ENCODE results near the gene CISD1. TPM values are rescaled to one million over a fixed set of nuclear protein-coding genes. Genes with fewer than 3 reads are reported as not detected.

Gene CISD1
- total RNA-seq, 2 donors from 2014 or later: 133 to 135 TPM

DNA sequence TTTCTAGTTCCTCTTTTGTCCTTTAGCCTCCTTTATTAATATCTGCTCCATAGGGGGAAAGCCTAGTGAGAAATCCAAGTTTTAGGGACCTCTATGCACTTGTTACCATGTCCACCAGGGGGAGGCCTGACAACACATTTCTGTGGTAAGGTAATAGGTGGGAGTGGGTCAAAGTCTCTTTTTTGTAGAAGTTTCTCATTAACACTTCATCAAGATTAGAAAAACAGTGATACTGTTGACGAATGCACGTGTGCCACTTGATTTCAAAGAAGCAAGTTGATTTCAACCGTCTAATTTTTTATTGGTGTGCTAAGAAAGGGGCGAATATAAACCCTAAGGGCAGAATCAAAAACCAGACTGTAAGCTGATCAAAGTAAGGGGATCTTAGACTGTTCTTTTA, 30.6 kb downstream of the CISD1 start:
- ATAC-seq: peak; percentile 57 to 78
- intact Hi-C loops (cut with DNase I): no loop called here
- peak; percentile 37 for DNase-seq

DNA sequence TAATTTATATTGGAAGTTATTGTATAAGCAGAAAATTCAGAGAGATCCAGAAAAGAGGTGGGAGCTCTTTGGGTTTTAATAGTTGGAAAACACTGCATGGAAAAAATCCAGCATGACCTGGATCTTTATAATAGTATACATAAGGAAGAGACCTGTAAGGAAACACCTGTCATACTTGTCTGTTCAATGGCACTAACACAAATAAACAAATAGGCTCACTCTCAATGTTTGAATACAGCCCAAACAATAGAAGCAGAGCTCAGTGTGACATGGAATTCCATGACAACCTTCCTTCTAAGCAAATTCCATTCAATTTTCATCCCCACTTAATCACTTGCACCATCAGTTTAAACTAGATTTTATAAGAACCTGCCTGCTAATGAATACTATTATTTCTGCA, 31.7 kb downstream of the CISD1 start:
- ATAC-seq (no peak), DNase-seq (no peak)
- intact Hi-C loops (cut with DNase I): no loop called here

DNA sequence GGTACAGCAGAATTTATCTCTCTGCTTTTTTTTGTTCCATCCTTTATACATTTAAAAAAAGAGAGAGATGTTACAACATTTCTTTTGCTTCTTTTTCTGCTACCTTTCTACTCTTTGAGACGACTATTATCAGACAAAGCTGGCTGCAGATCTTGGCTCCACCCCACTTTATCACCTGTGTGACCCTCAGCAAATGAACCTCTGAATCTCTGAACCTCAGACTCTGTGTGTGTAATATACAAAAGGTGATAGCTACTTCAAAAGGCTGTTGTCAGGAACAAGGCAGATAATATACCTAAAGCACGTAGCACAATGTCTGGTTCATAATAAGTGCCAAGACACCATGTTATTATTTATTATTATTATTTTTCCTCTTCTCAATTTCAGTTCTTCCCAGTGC, 33.3 kb downstream of the CISD1 start:
- no peak for DNase-seq
- intact Hi-C loops (cut with DNase I): no loop called here

DNA sequence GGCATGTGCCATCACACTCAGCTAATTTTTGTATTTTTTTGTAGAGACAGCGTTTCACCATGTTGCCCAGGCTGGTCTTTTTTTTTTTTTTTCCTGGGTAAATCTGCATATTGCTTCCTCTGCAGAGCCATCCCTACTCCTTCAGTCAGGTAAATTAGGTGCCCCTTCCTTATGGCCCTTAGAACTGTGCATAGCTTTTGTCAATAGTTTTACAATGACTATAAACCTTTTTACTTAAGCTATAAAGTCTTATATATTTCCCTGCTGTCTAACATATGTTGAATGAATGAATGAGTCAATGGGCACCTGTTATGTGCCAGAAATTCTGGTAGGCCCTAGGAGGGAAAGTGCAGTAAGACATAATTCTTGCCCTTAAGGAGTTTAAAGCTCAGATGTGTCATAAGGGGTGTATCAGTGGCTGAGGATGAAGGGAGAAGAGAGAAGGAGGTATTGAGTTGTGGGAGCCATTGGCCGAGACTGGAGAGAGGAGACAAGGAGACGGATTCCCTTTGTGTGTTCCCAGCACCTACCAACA, 35.2 kb downstream of the CISD1 start:
- DNase-seq: no peak
- intact Hi-C loops (cut with DNase I): no loop called here
- no peak for ATAC-seq

More for the DNA sequence above, 33.3 kb downstream of the CISD1 start:
- ATAC-seq: no peak

DNA sequence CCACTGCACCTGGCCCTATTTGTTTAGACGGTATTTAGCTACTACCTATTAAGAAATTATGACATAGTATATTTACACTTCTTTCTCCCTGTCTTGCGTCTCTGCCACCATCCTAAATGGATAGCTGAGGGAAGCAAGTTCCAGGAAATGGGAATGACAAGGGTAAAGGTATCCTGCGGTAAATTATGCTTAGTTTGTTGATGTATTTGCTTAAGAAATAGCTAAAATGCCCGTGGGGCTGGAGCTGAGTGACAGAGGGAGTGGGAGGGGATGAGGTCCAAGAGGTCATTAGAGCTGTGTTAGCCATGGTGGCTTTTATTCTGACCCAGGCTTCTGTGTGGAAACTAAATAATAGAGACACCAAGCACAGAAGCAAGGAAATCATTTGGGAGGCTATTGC, 36.9 kb downstream of the CISD1 start:
- no peak for DNase-seq
- no peak for ATAC-seq
- intact Hi-C loops (cut with DNase I): no loop called here

- ATAC-seq (no peak), DNase-seq (no peak)
- intact Hi-C loops (cut with DNase I): no loop called here
These were observed 38.7 kb downstream of the CISD1 start for GRCh38 chr10:58307676-58308075.

- DNase-seq (no peak), ATAC-seq (no peak)
- intact Hi-C loops (cut with DNase I): no loop called here
These were observed 42.1 kb downstream of the CISD1 start for GRCh38 chr10:58311026-58311425.

- intact Hi-C loops (cut with DNase I): no loop called here
- ATAC-seq (no peak), DNase-seq (no peak)
These were observed 47.9 kb downstream of the CISD1 start for GRCh38 chr10:58316874-58317273.

DNA sequence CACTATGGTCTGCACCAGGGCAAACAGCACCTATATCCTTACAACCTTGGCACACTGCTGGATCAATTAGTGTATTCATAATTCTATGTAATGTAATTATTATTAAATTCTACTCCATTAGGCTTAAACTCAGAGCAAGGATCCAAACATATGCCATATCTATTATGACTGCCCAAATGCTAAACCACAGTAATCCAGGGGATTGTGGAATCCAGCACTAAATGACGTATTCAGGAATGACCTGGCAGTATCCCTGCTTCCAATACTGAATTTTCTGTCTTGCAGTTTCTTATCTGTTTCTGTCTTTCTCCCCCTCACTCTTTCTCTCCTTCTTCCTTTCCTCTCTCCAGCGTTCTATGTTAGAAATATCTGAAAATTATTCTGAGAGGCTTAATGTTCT, 49.4 kb downstream of the CISD1 start:
- ATAC-seq: no peak
- intact Hi-C loops (cut with DNase I): no loop called here

DNA sequence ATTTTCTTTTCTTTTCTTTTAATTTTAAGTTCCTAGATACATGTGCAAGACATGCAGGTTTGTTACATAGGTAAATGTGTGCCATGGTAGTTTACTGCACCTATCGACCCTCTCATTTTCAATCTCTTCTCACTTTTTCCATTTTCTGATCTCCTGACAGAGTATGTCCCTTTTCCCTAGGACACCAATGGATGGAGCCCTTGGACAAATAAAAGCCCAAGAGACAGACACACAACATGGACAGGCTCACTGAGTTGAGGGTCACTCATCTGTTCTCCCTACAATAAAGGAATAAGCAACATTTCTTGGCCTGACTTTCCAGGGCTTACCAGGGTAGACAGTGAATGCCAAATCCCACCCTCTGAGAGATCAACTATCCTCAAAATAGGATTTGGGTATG, 50.6 kb downstream of the CISD1 start:
- intact Hi-C loops (cut with DNase I): no loop called here
- DNase-seq: no peak
- ATAC-seq: no peak

More for the DNA sequence above, 49.4 kb downstream of the CISD1 start:
- DNase-seq: no peak

GRCh38 chr10:58320351-58321049, 51.5 kb downstream of the CISD1 start:
- ATAC-seq (no peak), DNase-seq (no peak)
- intact Hi-C loops (cut with DNase I): no loop called here

DNA sequence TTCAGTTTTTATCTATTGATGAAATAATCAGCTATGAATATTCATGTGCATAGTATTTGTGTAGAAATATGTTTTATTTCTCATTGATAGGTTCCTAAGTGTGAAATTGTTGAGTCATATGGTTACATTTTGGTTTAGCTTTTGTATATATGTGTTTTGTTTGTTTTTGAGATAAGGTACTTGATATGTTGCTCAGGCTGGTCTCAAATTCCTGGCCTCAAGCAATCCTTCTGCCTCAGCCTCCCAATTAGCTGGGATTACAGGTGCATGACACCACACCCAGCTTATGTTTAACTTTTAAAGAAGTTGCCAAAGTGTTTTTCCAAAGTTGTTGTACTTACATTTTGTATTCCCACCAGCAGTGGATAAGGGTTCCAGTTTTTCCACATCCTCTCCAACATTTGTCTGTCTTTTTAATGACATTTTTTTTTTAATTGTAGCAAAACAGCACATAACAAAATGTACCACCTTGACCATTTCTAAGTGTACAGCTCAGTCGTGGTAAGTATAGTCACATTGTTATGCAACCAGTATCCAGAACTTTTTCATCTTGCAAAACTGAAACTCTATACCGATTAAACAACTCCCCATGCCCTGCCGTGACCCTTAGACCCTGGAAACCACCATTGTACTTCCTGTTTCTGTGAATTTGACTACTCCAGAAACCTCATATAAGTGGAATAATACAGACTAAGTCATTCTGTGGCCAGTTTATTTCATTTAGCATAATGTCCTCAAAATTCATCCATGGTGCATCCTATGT, 53.3 kb downstream of the CISD1 start:
- intact Hi-C loops (cut with DNase I): no loop called here
- DNase-seq (no peak), ATAC-seq (peak in 1 of 2 donors; percentile 40)

GRCh38 chr10:58322835-58323209, 53.9 kb downstream of the CISD1 start:
- ATAC-seq (no peak), DNase-seq (no peak)
- intact Hi-C loops (cut with DNase I): no loop called here

DNA sequence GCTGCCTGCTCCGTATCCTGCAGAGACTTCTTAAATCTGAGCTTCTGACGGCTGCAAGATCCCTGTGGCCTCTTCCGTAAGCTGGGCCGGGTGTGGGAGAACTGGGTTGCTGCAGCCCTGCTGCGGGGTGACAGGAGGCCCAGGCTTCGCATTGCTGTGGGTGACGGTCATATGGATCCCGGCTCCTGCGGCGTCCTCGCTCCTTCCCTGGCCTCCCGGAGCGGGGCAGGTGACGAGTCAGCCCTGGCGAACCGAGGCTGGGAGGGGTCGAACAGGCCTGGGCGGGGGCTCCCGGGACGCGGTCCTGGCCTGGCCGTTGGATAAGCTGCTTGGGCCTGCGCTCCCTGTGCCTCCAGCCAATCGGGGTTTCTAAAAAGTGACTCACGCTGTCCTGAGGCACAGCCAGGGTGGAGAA, 58.0 kb downstream of the CISD1 start:
- ATAC-seq (peak; percentile 95), DNase-seq (peak; percentile 63)
- intact Hi-C loops (cut with DNase I): no loop called here

GRCh38 chr10:58328233-58328632, 59.3 kb downstream of the CISD1 start:
- DNase-seq (no peak), ATAC-seq (no peak)
- intact Hi-C loops (cut with DNase I): no loop called here

DNA sequence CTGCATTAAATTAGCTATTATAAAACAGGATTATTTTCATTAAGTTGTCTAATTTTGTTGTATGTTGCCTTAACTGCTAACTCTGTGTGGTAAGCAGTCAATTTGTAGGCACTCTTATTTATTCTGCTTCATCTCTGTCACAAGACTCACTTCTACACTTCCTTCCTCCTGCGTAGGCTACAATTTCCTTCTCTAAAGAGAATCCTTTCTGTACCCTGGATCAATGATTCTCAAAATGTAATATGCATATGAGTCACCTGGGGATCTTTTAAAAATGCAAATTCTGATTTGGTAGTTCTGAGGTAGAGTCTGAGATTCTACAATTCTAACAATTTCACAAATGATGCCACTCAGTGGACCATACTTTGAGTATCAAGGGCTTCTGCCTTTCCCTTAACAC, 61.5 kb downstream of the CISD1 start:
- ATAC-seq (no peak), DNase-seq (no peak)
- intact Hi-C loops (cut with DNase I): loop anchor here in 1 of 2 donors (10.0 kb wide), 1 partner anchor 54 kb away; the partner anchor contains the start of gene TFAM

DNA sequence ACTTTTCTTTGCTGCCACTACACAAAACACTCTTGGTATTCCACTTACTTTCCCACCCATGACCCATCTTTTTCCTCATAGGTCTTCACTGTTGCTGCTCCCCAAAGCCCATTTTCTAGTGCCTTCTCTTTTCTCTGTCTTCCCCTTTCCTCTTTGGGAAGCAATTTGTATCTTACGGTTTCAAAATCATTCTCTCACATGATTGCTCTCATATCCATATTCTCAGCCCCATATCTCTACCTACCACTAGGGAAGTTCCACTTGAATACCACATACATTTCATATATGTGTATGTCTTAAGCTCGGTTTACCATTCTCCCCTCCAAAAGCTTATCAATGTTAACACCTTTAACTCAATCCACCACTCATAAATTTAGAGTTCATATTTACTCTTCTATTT, 62.7 kb downstream of the CISD1 start:
- intact Hi-C loops (cut with DNase I): loop anchor here in 1 of 2 donors (10.0 kb wide), 1 partner anchor 53 kb away; the partner anchor contains the start of gene TFAM
- no peak for ATAC-seq

GRCh38 chr10:58334817-58335305, 65.9 kb downstream of the CISD1 start, which contains the start of gene UBE2D1:
TSS of gene UBE2D1 (plus strand) at chr10:58335006. CDS start at chr10:58335202, 196 bp downstream.
- ATAC-seq (peak; percentile 98 to 99), DNase-seq (peak; percentile 94)
- intact Hi-C loops (cut with DNase I): loop anchor here in 1 of 2 donors (2.0 to 10.0 kb wide), 2 partner anchors 50 to 66 kb away; partner anchors contain the start of genes CISD1 and TFAM

More for the DNA sequence above, 62.7 kb downstream of the CISD1 start:
- DNase-seq: no peak

DNA sequence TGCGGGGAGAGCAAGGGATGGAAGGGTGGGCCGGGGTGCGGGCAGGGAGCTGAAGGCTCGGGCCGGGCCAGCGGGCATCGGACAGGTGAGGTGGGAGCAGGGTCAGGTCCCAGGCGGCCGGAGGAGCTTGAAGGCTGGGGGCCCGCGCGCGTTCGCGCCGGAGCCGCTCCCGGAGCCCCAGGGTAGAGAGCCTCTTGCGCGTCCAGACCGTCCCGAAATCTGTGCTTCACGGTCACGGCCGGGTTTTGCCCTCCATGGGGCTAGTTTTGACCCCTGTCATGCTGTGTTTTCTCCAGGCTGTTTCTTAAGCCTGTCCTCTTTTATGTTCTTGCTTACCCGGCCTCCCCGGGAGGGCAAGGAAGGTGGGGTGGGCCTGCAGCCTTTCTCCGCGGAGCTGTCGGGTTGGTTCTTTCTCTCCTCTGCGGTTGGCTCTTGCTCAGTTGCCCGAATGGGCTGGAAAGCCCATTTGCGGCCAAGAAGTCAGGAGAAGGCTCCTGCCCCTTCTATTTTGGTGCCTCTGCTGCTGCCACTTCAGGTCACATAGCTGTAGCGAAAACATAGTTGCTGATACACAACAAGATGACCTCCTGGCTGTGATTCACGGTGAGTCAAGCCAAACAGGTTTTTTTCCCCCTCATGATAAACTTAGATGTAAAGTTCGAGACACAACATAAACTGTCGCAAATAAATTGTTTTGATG, 66.5 kb downstream of the CISD1 start:
- DNase-seq: peak; percentile 39

More for the DNA sequence above, 66.5 kb downstream of the CISD1 start:
- intact Hi-C loops (cut with DNase I): loop anchor here in 1 of 2 donors (2.0 to 10.0 kb wide), 2 partner anchors 49 to 67 kb away; partner anchors contain the start of genes CISD1 and TFAM
- ATAC-seq: peak; percentile 71 to 79
